ENCODE measurements around the gene MARCKSL1. TPM values are rescaled to one million over a fixed set of nuclear protein-coding genes. Genes with fewer than 3 reads are reported as not detected.
A peak's percentile ranks its signal among the peaks of the same experiment; 100 is the strongest.

The MARCKSL1 gene
- total RNA-seq, 1 experiment from 2014 or later, result 445 TPM

DNA sequence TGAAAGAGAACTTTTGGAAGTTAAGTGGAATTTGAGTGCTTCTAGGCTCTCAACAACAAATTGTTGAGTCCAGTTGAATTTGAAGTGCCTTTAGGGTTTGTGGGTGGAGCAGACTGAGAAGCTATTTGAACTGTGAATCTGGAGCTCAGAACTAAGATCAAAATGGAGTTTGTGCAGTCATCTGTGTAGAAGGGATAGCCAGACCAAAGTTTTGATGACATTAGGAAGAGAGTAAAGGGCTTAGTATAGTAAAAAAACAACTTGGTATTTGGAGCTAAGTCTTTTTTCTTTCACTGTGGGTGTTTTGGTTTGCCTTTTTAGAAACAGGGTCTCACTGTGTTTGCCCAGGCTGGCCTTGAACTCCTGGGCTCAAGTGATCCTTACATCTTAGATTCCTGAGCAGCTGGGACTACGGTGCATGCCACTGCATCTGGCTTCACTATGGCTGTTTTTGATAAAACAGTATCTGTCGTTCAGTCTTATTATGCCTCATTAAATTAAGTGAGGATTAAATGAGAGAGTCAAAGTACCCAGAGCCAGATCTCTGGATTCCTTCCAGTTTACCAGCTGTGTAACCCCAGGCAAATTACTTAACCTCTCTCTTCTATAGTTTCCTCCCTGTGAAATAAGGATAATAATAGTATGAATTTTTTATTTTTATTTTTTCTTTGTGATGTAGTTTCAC is 24.2 kb downstream of the MARCKSL1 start:
- no peak overlapping the region for H3K27ac ChIP-seq (ENCODE audit: low read depth, low read length, poor library complexity, severe bottlenecking)
- peaks cover 7% of the 10 kb centered on the region for H3K4me1 ChIP-seq (ENCODE audit: insufficient read depth, low read length, poor library complexity, severe bottlenecking)
- H3K9me3 ChIP-seq (ENCODE audit: low read depth, low read length, poor library complexity, severe bottlenecking), result no peaks in the 10 kb centered on the region
- peak; percentile 62 for DNase-seq (ENCODE audit: low spot score)
- H3K36me3 ChIP-seq (ENCODE audit: insufficient read depth, low read length, poor library complexity, severe bottlenecking), result peaks cover 3% of the 10 kb centered on the region
- POLR2A ChIA-PET (ENCODE audit: low non-redundant PET), result no interaction called here
- intact Hi-C loops (cut with micrococcal nuclease; ENCODE audit: unreplicated experiment), result no loop called here
- no peak for TF ChIP-seq EZH2 (IDR thresholded peaks at IDR 0.05; ENCODE audit: borderline replicate concordance, low read depth, low read length, poor library complexity, severe bottlenecking)
- TF ChIP-seq, protein P1, sequence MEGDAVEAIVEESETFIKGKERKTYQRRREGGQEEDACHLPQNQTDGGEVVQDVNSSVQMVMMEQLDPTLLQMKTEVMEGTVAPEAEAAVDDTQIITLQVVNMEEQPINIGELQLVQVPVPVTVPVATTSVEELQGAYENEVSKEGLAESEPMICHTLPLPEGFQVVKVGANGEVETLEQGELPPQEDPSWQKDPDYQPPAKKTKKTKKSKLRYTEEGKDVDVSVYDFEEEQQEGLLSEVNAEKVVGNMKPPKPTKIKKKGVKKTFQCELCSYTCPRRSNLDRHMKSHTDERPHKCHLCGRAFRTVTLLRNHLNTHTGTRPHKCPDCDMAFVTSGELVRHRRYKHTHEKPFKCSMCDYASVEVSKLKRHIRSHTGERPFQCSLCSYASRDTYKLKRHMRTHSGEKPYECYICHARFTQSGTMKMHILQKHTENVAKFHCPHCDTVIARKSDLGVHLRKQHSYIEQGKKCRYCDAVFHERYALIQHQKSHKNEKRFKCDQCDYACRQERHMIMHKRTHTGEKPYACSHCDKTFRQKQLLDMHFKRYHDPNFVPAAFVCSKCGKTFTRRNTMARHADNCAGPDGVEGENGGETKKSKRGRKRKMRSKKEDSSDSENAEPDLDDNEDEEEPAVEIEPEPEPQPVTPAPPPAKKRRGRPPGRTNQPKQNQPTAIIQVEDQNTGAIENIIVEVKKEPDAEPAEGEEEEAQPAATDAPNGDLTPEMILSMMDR (conservative IDR thresholded peaks at IDR 0.05; ENCODE audit: low read depth, low read length), result no peak
- H3K27me3 ChIP-seq (replicated peaks; ENCODE audit: insufficient read depth, low read depth, low read length, poor library complexity), result no peaks in the 10 kb centered on the region
- CTCF ChIA-PET, result no interaction called here
- H3K4me3 ChIP-seq (ENCODE audit: low read depth, low read length, poor library complexity, severe bottlenecking), result no peak overlapping the region
- BruUV-seq (replicated peaks), result no TSS peak

DNA sequence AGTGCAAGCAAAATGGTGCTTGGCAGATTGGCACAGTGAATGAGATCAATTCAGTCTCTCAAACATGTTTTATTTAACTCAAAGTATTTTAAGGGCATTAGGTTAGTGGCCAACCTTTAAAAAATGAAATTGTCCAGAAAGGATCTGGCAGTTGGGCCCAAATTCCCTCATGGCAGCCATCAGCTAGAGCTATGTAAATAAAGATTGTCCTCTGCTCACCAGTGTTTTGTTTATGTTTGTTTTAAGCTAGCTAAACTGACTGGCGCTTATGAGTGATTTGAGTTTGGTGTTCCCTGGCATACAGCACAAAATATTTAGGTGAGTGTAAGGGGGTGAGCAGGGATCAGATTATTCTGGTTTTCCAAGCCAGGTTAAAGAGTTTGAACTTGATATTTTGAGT is 26.1 kb downstream of the MARCKSL1 start:
- CTCF ChIA-PET, result no interaction called here
- Histone ChIP-seq H3K4me1 (ENCODE audit: insufficient read depth, low read length, poor library complexity, severe bottlenecking) (peaks cover 7% of the 10 kb centered on the region), H3K4me3 (ENCODE audit: low read depth, low read length, poor library complexity, severe bottlenecking) (no peak overlapping the region), H3K36me3 (ENCODE audit: insufficient read depth, low read length, poor library complexity, severe bottlenecking) (peaks cover 18% of the 10 kb centered on the region), H3K27me3 (replicated peaks; ENCODE audit: insufficient read depth, low read depth, low read length, poor library complexity) (no peaks in the 10 kb centered on the region), H3K27ac (ENCODE audit: low read depth, low read length, poor library complexity, severe bottlenecking) (no peak overlapping the region), H3K9me3 (ENCODE audit: low read depth, low read length, poor library complexity, severe bottlenecking) (peaks cover 6% of the 10 kb centered on the region)
- POLR2A ChIA-PET (ENCODE audit: low non-redundant PET), result no interaction called here
- intact Hi-C loops (cut with micrococcal nuclease; ENCODE audit: unreplicated experiment), result no loop called here
- DNase-seq (ENCODE audit: low spot score), result no peak
- no TSS peak for BruUV-seq (replicated peaks)
- no peak for TF ChIP-seq EZH2 (IDR thresholded peaks at IDR 0.05; ENCODE audit: borderline replicate concordance, low read depth, low read length, poor library complexity, severe bottlenecking)
- TF ChIP-seq, protein P1 (conservative IDR thresholded peaks at IDR 0.05; ENCODE audit: low read depth, low read length), result no peak

DNA sequence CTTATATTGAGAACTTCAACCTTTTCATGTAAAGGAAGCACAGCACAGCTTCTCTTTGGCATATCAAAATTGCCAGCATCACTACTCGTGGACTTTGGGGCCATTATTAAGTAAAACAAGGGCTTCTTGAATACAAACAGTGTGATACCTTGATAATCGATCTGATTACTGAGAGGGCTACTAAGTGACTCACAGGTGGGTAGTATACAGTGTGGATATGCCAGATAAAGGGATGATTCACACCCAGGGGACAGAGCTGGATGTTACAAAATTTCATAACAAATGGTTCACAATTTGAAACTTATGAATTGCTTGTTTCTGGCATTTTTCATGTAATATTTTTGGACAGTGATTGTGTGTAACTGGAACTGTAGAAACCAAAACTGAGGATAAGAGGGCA is 28.7 kb downstream of the MARCKSL1 start:
- no peaks in the 10 kb centered on the region for H3K27me3 ChIP-seq (replicated peaks; ENCODE audit: insufficient read depth, low read depth, low read length, poor library complexity)
- TF ChIP-seq EZH2 (IDR thresholded peaks at IDR 0.05; ENCODE audit: borderline replicate concordance, low read depth, low read length, poor library complexity, severe bottlenecking), result no peak
- TF ChIP-seq, protein P1 (conservative IDR thresholded peaks at IDR 0.05; ENCODE audit: low read depth, low read length), result no peak
- no peak overlapping the region for H3K27ac ChIP-seq (ENCODE audit: low read depth, low read length, poor library complexity, severe bottlenecking)
- peaks cover 7% of the 10 kb centered on the region for H3K4me1 ChIP-seq (ENCODE audit: insufficient read depth, low read length, poor library complexity, severe bottlenecking)
- ChIA-PET POLR2A (ENCODE audit: low non-redundant PET) (no interaction called here), CTCF (no interaction called here)
- intact Hi-C loops (cut with micrococcal nuclease; ENCODE audit: unreplicated experiment), result no loop called here
- DNase-seq (ENCODE audit: low spot score), result no peak
- peaks cover 45% of the 10 kb centered on the region for H3K36me3 ChIP-seq (ENCODE audit: insufficient read depth, low read length, poor library complexity, severe bottlenecking)
- peaks cover 7% of the 10 kb centered on the region for H3K9me3 ChIP-seq (ENCODE audit: low read depth, low read length, poor library complexity, severe bottlenecking)
- no peak overlapping the region for H3K4me3 ChIP-seq (ENCODE audit: low read depth, low read length, poor library complexity, severe bottlenecking)
- no TSS peak for BruUV-seq (replicated peaks)
